K562 (cell line): Measurements from ENCODE around the gene KIF6.

Experiments used
- BRCA1 ChIP-seq, 2 experiments: fragments of 450-650 bp in 1 of 2; sonication (generic) in 1 of 2; formaldehyde crosslinking in 1 of 2; IDR thresholded peaks; 2 replicates each; pipeline versions ENCODE4 v1.5.0 to v1.6.1; 2017 to 2020; ENCODE audit warnings: mild to moderate bottlenecking in 1 of 2, missing genetic modification reagents in 1 of 2
- BRD9 ChIP-seq: fragments of 450-650 bp; IDR thresholded peaks from 2 replicates; pipeline ENCODE4 v1.6.1; 2018; ENCODE audit warnings: low read depth; ENCODE audit not compliant: partially characterized antibody
- CTCF ChIP-seq, 3 experiments: IDR thresholded peaks in 2 of 3; conservative IDR thresholded peaks in 1 of 3; 2 replicates each; pipeline ENCODE4 v1.5.1; 2011 to 2012; ENCODE audit warnings: low read length in 3 of 3, mild to moderate bottlenecking in 3 of 3, control low read depth in 2 of 3, improper control_type of control experiment in 1 of 3, inconsistent platforms in 1 of 3, low read depth in 1 of 3, mixed read lengths in 1 of 3, moderate library complexity in 1 of 3; ENCODE audit not compliant: insufficient read depth in 2 of 3
- HDAC2 ChIP-seq: fragments of 450-650 bp; IDR thresholded peaks from 2 replicates; pipeline ENCODE4 v1.6.1; 2016; ENCODE audit warnings: mild to moderate bottlenecking
- MYC ChIP-seq, 2 experiments: fragments of 250-450 bp in 1 of 2; sonication (Bioruptor Pico) in 1 of 2; IDR thresholded peaks; 2 replicates each; pipeline versions ENCODE4 v1.5.1 to v1.6.1; 2012 to 2021; ENCODE audit warnings: low read depth in 2 of 2, borderline replicate concordance in 1 of 2, improper control_type of control experiment in 1 of 2, low read length in 1 of 2, mild to moderate bottlenecking in 1 of 2, moderate library complexity in 1 of 2
- NCOR1 ChIP-seq: fragments of 450-650 bp; IDR thresholded peaks from 2 replicates; pipeline ENCODE4 v1.6.1; 2016; ENCODE audit warnings: mild to moderate bottlenecking, moderate library complexity
- POLR2A ChIP-seq: fragments of 450-650 bp; conservative IDR thresholded peaks from 2 replicates; pipeline ENCODE4 v1.6.1; 2016
- TEAD2 ChIP-seq: fragments of 450-650 bp; IDR thresholded peaks from 2 replicates; pipeline ENCODE4 v1.6.1; 2016; ENCODE audit warnings: missing genetic modification characterization, control low read depth, missing compliant biosample characterization
- ZNF121 ChIP-seq: sonication (generic); formaldehyde crosslinking; conservative IDR thresholded peaks from 2 replicates; pipeline ENCODE4 v1.8.0; 2022; ENCODE audit warnings: missing genetic modification reagents

DNA sequence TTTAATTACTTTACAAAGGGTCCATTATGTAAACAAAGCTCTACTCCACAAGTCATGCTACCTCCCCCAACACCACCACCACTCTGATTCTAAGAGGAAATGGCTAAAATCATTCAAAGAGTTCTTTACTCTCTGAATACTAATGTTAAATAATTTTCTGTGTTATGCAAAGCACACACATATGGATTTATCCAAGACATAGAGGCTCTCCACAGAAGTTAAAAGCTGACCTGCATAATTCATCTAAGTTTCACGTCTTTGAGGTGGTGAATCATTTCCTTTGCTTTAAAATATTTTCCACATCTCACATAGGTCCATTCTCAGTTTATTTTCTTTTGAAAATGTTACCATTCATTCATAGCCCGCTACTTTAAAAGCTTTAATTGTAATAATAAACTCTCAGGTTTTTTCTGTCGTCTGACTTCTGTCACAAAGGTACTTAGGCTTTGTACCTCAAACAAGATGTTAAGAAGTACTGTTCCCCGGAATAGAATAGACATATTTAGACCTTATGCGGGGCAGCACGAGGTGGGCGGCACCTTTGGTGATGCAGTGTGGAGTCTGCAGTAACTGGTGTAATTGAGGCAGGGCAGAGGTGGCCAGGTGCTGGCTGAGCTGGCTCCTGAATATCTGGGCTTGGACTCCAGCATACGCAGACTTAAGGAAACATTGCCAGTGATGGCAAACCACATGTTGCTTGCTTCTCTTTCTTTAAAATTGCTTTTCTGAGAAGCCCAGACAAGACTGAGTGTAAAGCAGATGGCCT, 55.8 kb downstream of the KIF6 start:
- no peak for TF ChIP-seq CTCF (IDR thresholded peaks at IDR 0.05 in 2 of 3, conservative IDR thresholded peaks at IDR 0.05 in 1 of 3; ENCODE audit: insufficient read depth in 2 of 3, low read depth in 1 of 3, low read length in 3 of 3)
- no peak for TF ChIP-seq BRCA1 (IDR thresholded peaks at IDR 0.05)
- no peak for TF ChIP-seq BRCA1 (CRISPR knock-in tag; IDR thresholded peaks at IDR 0.05)
- no peak for TF ChIP-seq MYC (IDR thresholded peaks at IDR 0.05; ENCODE audit: low read depth, low read length)
- TF ChIP-seq MYC (CRISPR knock-in tag; IDR thresholded peaks at IDR 0.05; ENCODE audit: borderline replicate concordance, low read depth), result no peak
- no peak for TF ChIP-seq HDAC2
- no peak for TF ChIP-seq BRD9
- TF ChIP-seq ZNF121 (CRISPR knock-in tag), result no peak
- TF ChIP-seq NCOR1, result no peak
- no peak for TF ChIP-seq POLR2A
- no peak for TF ChIP-seq TEAD2
